H1 (cell line): ENCODE measurements around the gene SLC35B4. TPM values are rescaled to one million over a fixed set of nuclear protein-coding genes. Genes with fewer than 3 reads are reported as not detected.

Experiments
- CTCF ChIA-PET: fragments of 300-600 bp; sonication (Branson Sonifier 250); formaldehyde crosslinking; loops from one replicate; lab custom pipeline; 2021; ENCODE audit not compliant: partially characterized antibody; lab: Charles Lee
- POLR2A ChIA-PET: fragments of 300-600 bp; sonication (Branson Sonifier 250); formaldehyde crosslinking; loops from one replicate; lab custom pipeline; 2021; ENCODE audit warnings: inconsistent platforms; ENCODE audit not compliant: partially characterized antibody; lab: Charles Lee
- DNase-seq, 2 experiments: peaks; one replicate each; pipeline versions ENCODE4 v3.0.0 to v3.0.0-alpha.2; 2010 to 2022; ENCODE audit warnings: low spot score in 2 of 2, low read depth in 1 of 2, mixed read lengths in 1 of 2
- FAIRE-seq: peaks from 2 replicates; lab custom pipeline; 2011; peaks lifted over from hg19 to GRCh38; lab: Jason Lieb, UNC
- H2AFZ ChIP-seq: 2 replicates; pipeline ENCODE4 v1.8.1; 2012; ENCODE audit warnings: low read length, inconsistent platforms
- H2AK5ac ChIP-seq: 2 replicates; pipeline ENCODE4 v1.6.1; 2013; ENCODE audit warnings: low read depth, low read length
- H2BK120ac ChIP-seq: replicated peaks from 2 replicates; pipeline ENCODE3; 2013; ENCODE audit warnings: low read depth, low read length, inconsistent platforms
- H2BK12ac ChIP-seq: 2 replicates; pipeline ENCODE4 v1.6.1; 2013; ENCODE audit warnings: low read depth, low read length
- H2BK15ac ChIP-seq: 2 replicates; pipeline ENCODE4 v1.6.1; 2013; ENCODE audit warnings: low read length
- H2BK20ac ChIP-seq: 2 replicates; pipeline ENCODE4 v1.6.1; 2013; ENCODE audit warnings: low read length
- H2BK5ac ChIP-seq: 2 replicates; pipeline ENCODE4 v1.6.1; 2013; ENCODE audit warnings: low read depth, low read length
- H3K14ac ChIP-seq: 2 replicates; pipeline ENCODE4 v1.6.1; 2013; ENCODE audit warnings: inconsistent platforms; ENCODE audit not compliant: insufficient read length
- H3K18ac ChIP-seq: 2 replicates; pipeline ENCODE4 v1.6.1; 2013; ENCODE audit warnings: low read length; ENCODE audit errors: extremely low read depth
- H3K23ac ChIP-seq: 2 replicates; pipeline ENCODE4 v1.6.1; 2013; ENCODE audit warnings: inconsistent platforms; ENCODE audit not compliant: insufficient read length
- H3K23me2 ChIP-seq: 2 replicates; pipeline ENCODE4 v1.6.1; 2013; ENCODE audit warnings: low read depth, low read length
- H3K27ac ChIP-seq: 2 replicates; pipeline ENCODE4 v1.6.1; 2011; ENCODE audit warnings: low read depth, low read length, inconsistent platforms
- H3K27me3 ChIP-seq, 4 experiments: replicated peaks in 1 of 4; 1 replicate in 1 of 4; 2 replicates in 3 of 4; pipeline versions ENCODE4 v1.6.1 to v1.8.1; 2011 to 2013; ENCODE audit warnings: low read length in 3 of 4, mild to moderate bottlenecking in 3 of 4, inconsistent platforms in 2 of 4, mixed read lengths in 2 of 4, moderate library complexity in 1 of 4; ENCODE audit not compliant: control insufficient read depth in 3 of 4, insufficient read depth in 3 of 4; ENCODE audit errors: extremely low read depth in 1 of 4
- H3K36me3 ChIP-seq, 4 experiments: 2 replicates each; pipeline versions ENCODE4 v1.6.1 to v1.8.1; 2011 to 2013; ENCODE audit warnings: mild to moderate bottlenecking in 4 of 4, low read length in 3 of 4, moderate library complexity in 2 of 4, control low read depth in 1 of 4, inconsistent platforms in 1 of 4; ENCODE audit not compliant: insufficient read depth in 4 of 4, control insufficient read depth in 2 of 4
- H3K4ac ChIP-seq: replicated peaks from 2 replicates; pipeline ENCODE3; 2013; ENCODE audit warnings: low read length, low read depth, mixed read lengths, inconsistent platforms; ENCODE audit not compliant: insufficient read length
- H3K4me1 ChIP-seq, 4 experiments: replicated peaks in 1 of 4; 1 replicate in 1 of 4; 2 replicates in 3 of 4; pipeline versions ENCODE4 v1.6.1 to v1.8.1; 2011 to 2013; ENCODE audit warnings: low read length in 3 of 4, inconsistent platforms in 2 of 4, mixed read lengths in 1 of 4; ENCODE audit not compliant: insufficient read depth in 4 of 4, control insufficient read depth in 3 of 4
- H3K4me2 ChIP-seq, 2 experiments: 2 replicates each; pipeline versions ENCODE4 v1.6.1 to v1.8.1; 2011 to 2013; ENCODE audit warnings: low read depth in 2 of 2, low read length in 2 of 2, control low read depth in 1 of 2, inconsistent platforms in 1 of 2, mild to moderate bottlenecking in 1 of 2; ENCODE audit not compliant: insufficient read depth in 1 of 2
- H3K4me3 ChIP-seq, 4 experiments: fragments of 200-600, 300-600 bp in 1 of 4; sonication (generic), shearing (Covaris generic), sonication (Bioruptor Twin) in 1 of 4; 2 replicates each; pipeline versions ENCODE4 v1.5.1 to v1.8.1; 2011 to 2016; ENCODE audit warnings: low read length in 4 of 4, low read depth in 3 of 4, control low read depth in 2 of 4, inconsistent platforms in 2 of 4, mild to moderate bottlenecking in 2 of 4, mixed read lengths in 1 of 4, moderate library complexity in 1 of 4; ENCODE audit not compliant: insufficient read depth in 2 of 4; ENCODE audit errors: extremely low read depth in 1 of 4
- H3K56ac ChIP-seq: replicated peaks from 2 replicates; pipeline ENCODE3; 2013; ENCODE audit warnings: low read depth, mild to moderate bottlenecking, mixed read lengths, low read length, inconsistent platforms; ENCODE audit not compliant: insufficient read length
- H3K79me1 ChIP-seq: 2 replicates; pipeline ENCODE4 v1.6.1; 2013; ENCODE audit warnings: low read depth, low read length, control low read depth
- H3K79me2 ChIP-seq, 2 experiments: 2 replicates each; pipeline versions ENCODE4 v1.6.1 to v1.8.1; 2012 to 2013; ENCODE audit warnings: low read length in 2 of 2, mild to moderate bottlenecking in 2 of 2, inconsistent platforms in 1 of 2; ENCODE audit not compliant: insufficient read depth in 2 of 2, control insufficient read depth in 1 of 2
- H3K9ac ChIP-seq, 4 experiments: replicated peaks in 1 of 4; 1 replicate in 1 of 4; 2 replicates in 3 of 4; pipeline versions ENCODE4 v1.6.1 to v1.8.1; 2011 to 2013; ENCODE audit warnings: low read depth in 3 of 4, low read length in 3 of 4, control low read depth in 2 of 4, mild to moderate bottlenecking in 2 of 4, moderate library complexity in 2 of 4, inconsistent platforms in 1 of 4; ENCODE audit errors: extremely low read depth in 1 of 4
- H3K9me3 ChIP-seq, 2 experiments: 2 replicates each; pipeline versions ENCODE4 v1.6.1 to v1.8.1; 2012 to 2013; ENCODE audit warnings: mild to moderate bottlenecking in 2 of 2, moderate library complexity in 2 of 2, control low read depth in 1 of 2, inconsistent platforms in 1 of 2, low read depth in 1 of 2, low read length in 1 of 2, mixed read lengths in 1 of 2; ENCODE audit not compliant: insufficient read depth in 2 of 2
- H4K20me1 ChIP-seq, 2 experiments: replicated peaks in 1 of 2; 2 replicates each; pipeline versions ENCODE3 to v1.8.1; 2011 to 2013; ENCODE audit warnings: inconsistent platforms in 2 of 2, low read length in 2 of 2, mild to moderate bottlenecking in 1 of 2; ENCODE audit not compliant: insufficient read depth in 2 of 2, control insufficient read depth in 1 of 2
- H4K5ac ChIP-seq: 2 replicates; pipeline ENCODE4 v1.6.1; 2013; ENCODE audit warnings: low read length, low read depth, mixed read lengths, inconsistent platforms; ENCODE audit not compliant: insufficient read length
- H4K8ac ChIP-seq: 2 replicates; pipeline ENCODE4 v1.8.0; 2013; ENCODE audit warnings: mild to moderate bottlenecking, moderate library complexity, low read length, inconsistent platforms; ENCODE audit not compliant: insufficient read depth; ENCODE audit errors: extremely low read depth
- H4K91ac ChIP-seq: replicated peaks from 2 replicates; pipeline ENCODE3; 2013; ENCODE audit warnings: low read length, mixed read lengths, inconsistent platforms; ENCODE audit not compliant: insufficient read length
- CBX8 ChIP-seq: fragments of 300-800, 300-1000 bp; sonication (generic); IDR thresholded peaks from 2 replicates; pipeline ENCODE4 v1.7.1; 2016; ENCODE audit warnings: low read depth, low read length, borderline replicate concordance
- CTBP2 ChIP-seq: IDR thresholded peaks from 2 replicates; pipeline ENCODE4 v1.7.0; 2011; ENCODE audit warnings: borderline replicate concordance, mild to moderate bottlenecking, moderate library complexity, mixed read lengths, low read length; ENCODE audit not compliant: insufficient read depth, insufficient read length
- EP300 ChIP-seq, 2 experiments: IDR thresholded peaks; 1 replicate in 1 of 2; 2 replicates in 1 of 2; pipeline ENCODE4 v1.6.1; 2011 to 2012; ENCODE audit warnings: low read depth in 2 of 2, low read length in 2 of 2, mild to moderate bottlenecking in 2 of 2, borderline replicate concordance in 1 of 2, inconsistent platforms in 1 of 2, moderate library complexity in 1 of 2
- EZH2 ChIP-seq: fragments of 200-600 bp; sonication (generic); IDR thresholded peaks from 2 replicates; pipeline ENCODE4 v1.7.1; 2012; ENCODE audit warnings: low read depth, mild to moderate bottlenecking, moderate library complexity, low read length, inconsistent platforms; ENCODE audit not compliant: severe bottlenecking
- HDAC2 ChIP-seq, 2 experiments: fragments of 300-600 bp in 1 of 2; sonication (generic) in 1 of 2; IDR thresholded peaks; 2 replicates each; pipeline ENCODE4 v1.6.1; 2011 to 2012; ENCODE audit warnings: low read depth in 2 of 2, low read length in 2 of 2, mild to moderate bottlenecking in 2 of 2, moderate library complexity in 2 of 2, borderline replicate concordance in 1 of 2, inconsistent platforms in 1 of 2
- MAX ChIP-seq: IDR thresholded peaks from 2 replicates; pipeline ENCODE4 v1.6.1; 2012; ENCODE audit warnings: inconsistent platforms
- NANOG ChIP-seq: IDR thresholded peaks from 2 replicates; pipeline ENCODE4 v1.6.1; 2011; ENCODE audit warnings: low read length, low read depth, mild to moderate bottlenecking, inconsistent platforms; ENCODE audit not compliant: insufficient read depth, poor library complexity, severe bottlenecking
- NRF1 ChIP-seq: IDR thresholded peaks from 2 replicates; pipeline ENCODE4 v1.6.1; 2011; ENCODE audit warnings: mild to moderate bottlenecking, low read depth, low read length, improper control_type of control experiment
- POLR2AphosphoS5 ChIP-seq: IDR thresholded peaks from 2 replicates; pipeline ENCODE4 v1.6.1; 2011; ENCODE audit warnings: low read depth, low read length
- POU5F1 ChIP-seq: IDR thresholded peaks from 2 replicates; pipeline ENCODE4 v1.6.1; 2011; ENCODE audit warnings: low read depth, mild to moderate bottlenecking, low read length, moderate library complexity
- WGBS, 2 experiments: shearing (Covaris generic) in 1 of 2; methylation state at CpG; one replicate each; pipeline versions ENCODE4 v1.1.6 to v1.1.7; 2013 to 2015; ENCODE audit warnings: low lambda C conversion rate in 2 of 2, mixed read lengths in 2 of 2, inconsistent platforms in 1 of 2, low coverage in 1 of 2, missing lambda C conversion rate in 1 of 2; ENCODE audit not compliant: insufficient replicate concordance in 2 of 2, insufficient coverage in 1 of 2, insufficient read length in 1 of 2; ENCODE audit errors: extremely low coverage in 1 of 2, missing lambda C conversion rate in 1 of 2; 5-methylcytosine and 5-hydroxymethylcytosine counted together
- polyA plus RNA-seq, 7 experiments: library from polyadenylated mRNA; depleted of rRNA in 3 of 7; stranded (reverse) in 5 of 7; unstranded in 2 of 7; fragments of >200 nt in 5 of 7; fragments of 200-250 nt in 2 of 7; gene quantifications; 1 replicate in 5 of 7; 2 replicates in 1 of 7; 4 replicates in 1 of 7; pipeline versions ENCODE4 v1.2.1 to v1.2.3, GENCODE V29; 2011 to 2013; ENCODE audit warnings: missing spikeins in 2 of 7, mixed read lengths in 2 of 7
- total RNA-seq: library from RNA; stranded (reverse); fragmentation: NEBNext Ultra II Directional; extraction: Animal tissue kit (Norgen Biotek cat#: 25700); gene quantifications from 2 replicates; pipeline ENCODE4 v1.2.1, GENCODE V29; 2021

SLC35B4 gene
- total and polyA plus RNA-seq, 2 of the 8 experiments (the other 6 are each of a cell fraction or from before 2014, with no cell fraction given): 28.9 to 34.6 TPM

GRCh38 chr7:134289841-134290240 is 26.9 kb downstream of the SLC35B4 start:
- H3K9me3 ChIP-seq: no peaks in the 10 kb centered on the region
- no peak for TF ChIP-seq EP300 (IDR thresholded peaks at IDR 0.05; ENCODE audit: borderline replicate concordance in 1 of 2, low read depth in 2 of 2, low read length in 2 of 2)
- TF ChIP-seq HDAC2 (IDR thresholded peaks at IDR 0.05; ENCODE audit: borderline replicate concordance in 1 of 2, low read depth in 2 of 2, low read length in 2 of 2): no peak
- TF ChIP-seq NANOG: no peak
- no peak for TF ChIP-seq CBX8
- no peak for TF ChIP-seq POU5F1
- no peak for TF ChIP-seq CTBP2
- TF ChIP-seq EZH2: no peak
- no peak for TF ChIP-seq POLR2AphosphoS5
- TF ChIP-seq MAX: no peak
- no peak for TF ChIP-seq NRF1
- TF ChIP-seq, all 59 proteins: peak for 0
- no peak overlapping the region for H3K14ac ChIP-seq
- no peaks in the 10 kb centered on the region for H3K27me3 ChIP-seq
- no peak overlapping the region for H3K4me2 ChIP-seq
- no peaks in the 10 kb centered on the region; a peak in 1 of 7 replicates for H3K4me1 ChIP-seq
- no peaks in the 10 kb centered on the region for H3K79me1 ChIP-seq
- H2BK20ac ChIP-seq: no peak overlapping the region
- DNase-seq (no peak), FAIRE-seq (no peak)
- H3K56ac ChIP-seq: no peak overlapping the region
- H2BK15ac ChIP-seq: no peak overlapping the region
- H3K4me3 ChIP-seq: no peak overlapping the region
- ChIA-PET CTCF (interaction anchor here (1.3 to 2.1 kb wide), 4 partner anchors 11 to 131 kb away, joined by 3 to 8 read pairs (median 4); no protein-coding TSS in a partner anchor), POLR2A (interaction anchor here (0.8 to 1.7 kb wide), 2 partner anchors 12 to 131 kb away, joined by 3 to 6 read pairs; no protein-coding TSS in a partner anchor)
- no peak overlapping the region for H3K4ac ChIP-seq
- no peak overlapping the region for H3K23ac ChIP-seq
- no peaks in the 10 kb centered on the region for H4K20me1 ChIP-seq
- H2BK5ac ChIP-seq: no peak overlapping the region
- H2BK12ac ChIP-seq: no peak overlapping the region
- H2AFZ ChIP-seq: no peak overlapping the region
- WGBS, 2 experiments: 77% methylated on average over 2 of the region's 2 CpGs; no CpG with 5 or more reads in 1 of the 2 experiments
- no peak overlapping the region for H3K27ac ChIP-seq
- H2BK120ac ChIP-seq: no peak overlapping the region
- H4K5ac ChIP-seq: no peak overlapping the region
- H4K91ac ChIP-seq: no peak overlapping the region
- H3K18ac ChIP-seq: no peak overlapping the region
- no peak overlapping the region for H4K8ac ChIP-seq
- H3K36me3 ChIP-seq: peaks cover 0 to 10% (median 3%) of the 10 kb centered on the region in 4 experiments; a peak in 3 of 8 replicates
- no peak overlapping the region for H3K9ac ChIP-seq
- no peak overlapping the region for H2AK5ac ChIP-seq
- H3K23me2 ChIP-seq: no peaks in the 10 kb centered on the region
- no peaks in the 10 kb centered on the region for H3K79me2 ChIP-seq
